RWPE1 (cell line): ENCODE measurements around the gene POC1B.
A peak's percentile ranks its signal among the peaks of the same experiment; 100 is the strongest.

Experiments used
- CTCF ChIA-PET: fragments of 350-600 bp; sonication (Branson Sonifier 250); formaldehyde crosslinking; extraction: SDS; loops from one replicate; lab custom pipeline; 2021; lab: Yijun Ruan, JAX
- POLR2A ChIA-PET: fragments of 400-600 bp; formaldehyde crosslinking; extraction: SDS; loops from one replicate; lab custom pipeline; 2020; ENCODE audit warnings: antibody characterized with exemption; ENCODE audit not compliant: low non-redundant PET; lab: Yijun Ruan, JAX
- DNase-seq: peaks from one replicate; pipeline ENCODE4 v3.0.0; 2012; ENCODE audit warnings: low spot score
- H3K27ac ChIP-seq: fragments of 450-650 bp; 2 replicates; pipeline ENCODE4 v1.5.1; 2017
- CTCF ChIP-seq: fragments of 450-650 bp; conservative IDR thresholded peaks from 2 replicates; pipeline ENCODE4 v1.5.1; 2017; ENCODE audit warnings: low read depth, mild to moderate bottlenecking

The POC1B gene

GRCh38 chr12:89542236-89542635 is 16.4 kb upstream of the POC1B start:
- POLR2A ChIA-PET: no interaction called here
- CTCF ChIA-PET: no interaction called here
- no peak for DNase-seq
- H3K27ac ChIP-seq: no peak overlapping the region
- TF ChIP-seq CTCF: no peak

GRCh38 chr12:89540586-89540985 is 14.7 kb upstream of the POC1B start:
- ChIA-PET CTCF (no interaction called here), POLR2A (no interaction called here)
- DNase-seq: no peak
- no peak for TF ChIP-seq CTCF
- H3K27ac ChIP-seq: no peak overlapping the region

GRCh38 chr12:89539426-89540223 is 13.8 kb upstream of the POC1B start:
- H3K27ac ChIP-seq: no peak overlapping the region
- DNase-seq: no peak
- no peak for TF ChIP-seq CTCF
- ChIA-PET POLR2A (no interaction called here), CTCF (interaction anchor here (0.6 kb wide), 1 partner anchor 91 kb away, joined by 3 read pairs; no protein-coding TSS in a partner anchor)

- no peak overlapping the region for H3K27ac ChIP-seq
- ChIA-PET POLR2A (no interaction called here), CTCF (interaction anchor here (0.6 kb wide), 1 partner anchor 92 kb away, joined by 3 read pairs; no protein-coding TSS in a partner anchor)
- no peak for DNase-seq
- no peak for TF ChIP-seq CTCF
Measured at GRCh38 chr12:89538897-89539296, 13.1 kb upstream of the POC1B start.

- TF ChIP-seq CTCF: no peak
- no peak for DNase-seq
- POLR2A ChIA-PET: no interaction called here
- CTCF ChIA-PET: no interaction called here
- no peak overlapping the region for H3K27ac ChIP-seq
Measured at GRCh38 chr12:89537389-89537788, 11.5 kb upstream of the POC1B start.

- TF ChIP-seq CTCF: peak; percentile 77
- CTCF ChIA-PET: interaction anchor here (0.7 to 1.1 kb wide), 3 partner anchors 14 to 68 kb away, joined by 3 to 4 read pairs (median 3); no protein-coding TSS in a partner anchor
- DNase-seq: peak; percentile 55
Measured at GRCh38 chr12:89529738-89530137, 3.9 kb upstream of the POC1B start.

More at GRCh38 chr12:89529738-89530137, 3.9 kb upstream of the POC1B start:
- no peak overlapping the region for H3K27ac ChIP-seq
- POLR2A ChIA-PET: no interaction called here
